GM19328 (cell line): ENCODE measurements around the gene ACTR5.
"Not testable (repeated sequence)": the region's sequence is repeated elsewhere in the genome, so short reads cannot be mapped to it uniquely, and the experiment has no call there.

Experiments
- ATAC-seq: cut with Tn5 transposase; IDR thresholded peaks from one replicate; pipeline ENCODE4 v1.9.1; 2021; ENCODE audit warnings: mild to moderate bottlenecking, moderate library complexity; ENCODE audit not compliant: unreplicated experiment

ACTR5 gene

DNA sequence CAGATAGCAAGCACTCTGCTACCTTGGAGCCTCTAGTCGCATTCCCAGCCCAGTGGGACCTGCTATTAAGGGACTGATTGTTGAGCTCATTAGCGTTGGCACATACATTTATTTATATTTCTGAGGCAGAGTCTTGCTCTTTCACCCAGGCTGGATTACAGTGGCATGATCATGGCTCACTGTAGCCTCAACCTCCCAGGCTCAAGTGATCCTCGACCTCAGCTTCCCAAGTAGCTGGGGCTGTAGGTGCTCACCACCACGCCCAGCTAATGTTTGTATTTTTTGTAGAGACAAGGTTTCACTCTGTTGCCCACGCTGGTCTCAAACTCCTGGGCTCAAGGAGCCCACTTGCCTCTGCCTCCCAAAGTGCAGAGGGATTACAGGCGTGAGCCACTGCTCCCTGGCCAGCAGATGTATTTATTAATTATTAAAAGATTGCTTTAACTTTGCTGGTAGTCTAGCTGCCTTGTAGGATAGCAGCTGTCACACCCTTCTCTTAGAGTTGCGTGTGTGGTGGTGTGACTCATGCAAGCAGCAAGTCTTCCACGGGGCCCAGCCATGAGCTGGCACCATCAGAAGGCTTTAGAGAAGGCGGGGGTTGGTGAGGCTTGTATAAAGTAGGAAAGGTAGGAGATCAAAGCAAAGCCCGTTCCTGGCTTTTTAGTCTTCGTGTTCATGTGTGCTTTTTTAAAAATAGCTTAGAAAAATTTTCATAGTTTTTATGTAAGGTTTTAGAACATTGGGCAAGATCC, 16.5 kb downstream of the ACTR5 start:
- ATAC-seq, result no peak

DNA sequence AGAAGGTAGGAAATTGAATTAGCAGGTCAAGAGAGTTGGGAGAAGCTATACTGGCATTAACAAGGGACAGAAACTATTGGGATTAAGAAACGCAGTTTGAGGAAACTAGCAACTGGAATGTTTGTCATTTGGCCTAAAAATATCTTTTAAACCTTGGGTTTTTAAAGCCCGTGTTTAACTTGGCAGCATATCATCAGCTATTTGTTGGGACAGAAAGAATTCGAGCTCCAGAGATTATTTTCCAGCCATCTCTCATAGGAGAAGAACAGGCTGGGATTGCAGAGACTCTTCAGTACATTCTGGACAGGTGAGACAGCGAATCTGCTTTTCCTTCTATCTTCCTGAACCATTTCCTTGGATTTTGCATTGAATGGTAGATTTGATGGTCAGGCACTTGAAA, 17.8 kb downstream of the ACTR5 start:
- no peak for ATAC-seq

- ATAC-seq, result no peak
These were observed 21.4 kb downstream of the ACTR5 start for GRCh38 chr20:38769376-38770295.

DNA sequence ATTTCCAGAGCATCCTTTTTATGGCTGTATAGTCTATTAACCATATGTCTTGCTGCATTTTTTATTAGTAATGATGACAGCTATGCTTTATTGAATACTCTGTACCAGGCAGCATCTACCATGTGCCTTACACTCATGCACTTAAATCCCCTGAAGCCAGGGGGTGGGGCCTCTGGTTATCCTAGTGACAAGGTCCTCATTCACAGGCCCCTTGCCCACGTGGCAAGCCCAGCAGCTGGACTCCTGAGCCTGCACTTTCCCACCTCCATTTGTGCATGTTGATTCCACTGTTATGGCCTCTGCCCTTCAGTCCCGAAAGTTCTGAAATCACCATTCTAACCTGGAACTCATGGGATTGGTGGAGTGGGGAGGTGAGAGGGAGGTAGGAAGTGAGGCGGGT, 22.3 kb downstream of the ACTR5 start:
- no peak for ATAC-seq

DNA sequence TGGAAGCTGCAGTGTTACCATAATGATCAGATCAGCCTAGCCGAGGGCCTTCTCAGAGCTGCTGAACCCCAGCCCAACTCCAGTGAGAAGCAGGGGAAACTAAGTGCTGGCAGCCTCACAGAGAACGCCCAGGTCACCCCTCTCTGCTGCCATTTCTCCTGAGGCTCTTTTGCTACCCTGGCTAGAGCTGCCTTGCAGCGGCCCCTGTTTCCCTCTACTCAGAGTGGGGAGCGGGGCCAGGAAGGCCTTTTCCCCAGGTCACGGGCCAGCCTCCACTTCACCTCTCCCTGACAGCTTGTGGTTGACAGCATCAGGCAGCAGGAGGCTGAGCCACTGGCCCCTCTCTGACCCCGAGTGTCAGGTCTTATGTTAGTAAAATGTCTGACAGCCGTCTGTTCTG, 22.7 kb downstream of the ACTR5 start:
- no peak for ATAC-seq

DNA sequence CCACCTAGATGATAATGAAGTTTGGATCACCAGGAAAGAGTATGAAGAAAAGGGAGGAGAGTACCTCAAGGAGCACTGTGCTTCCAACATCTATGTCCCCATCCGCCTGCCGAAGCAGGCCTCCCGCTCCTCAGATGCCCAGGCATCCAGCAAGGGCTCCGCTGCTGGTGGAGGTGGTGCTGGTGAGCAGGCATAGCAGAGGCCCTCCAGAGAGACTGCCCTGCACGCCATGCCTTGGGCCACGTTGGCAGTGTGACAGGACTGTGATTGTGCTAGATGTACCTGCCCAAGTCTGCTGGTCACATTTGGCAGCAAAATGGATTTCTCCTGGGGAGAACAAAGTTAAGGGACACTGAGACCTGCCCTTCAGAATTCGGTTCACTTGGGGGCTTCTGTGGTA, 23.4 kb downstream of the ACTR5 start:
- ATAC-seq, result no peak

- ATAC-seq, result no peak
These were observed 25.9 kb downstream of the ACTR5 start for GRCh38 chr20:38774167-38774566.

GRCh38 chr20:38776363-38776762, 28.1 kb downstream of the ACTR5 start:
- no peak for ATAC-seq

DNA sequence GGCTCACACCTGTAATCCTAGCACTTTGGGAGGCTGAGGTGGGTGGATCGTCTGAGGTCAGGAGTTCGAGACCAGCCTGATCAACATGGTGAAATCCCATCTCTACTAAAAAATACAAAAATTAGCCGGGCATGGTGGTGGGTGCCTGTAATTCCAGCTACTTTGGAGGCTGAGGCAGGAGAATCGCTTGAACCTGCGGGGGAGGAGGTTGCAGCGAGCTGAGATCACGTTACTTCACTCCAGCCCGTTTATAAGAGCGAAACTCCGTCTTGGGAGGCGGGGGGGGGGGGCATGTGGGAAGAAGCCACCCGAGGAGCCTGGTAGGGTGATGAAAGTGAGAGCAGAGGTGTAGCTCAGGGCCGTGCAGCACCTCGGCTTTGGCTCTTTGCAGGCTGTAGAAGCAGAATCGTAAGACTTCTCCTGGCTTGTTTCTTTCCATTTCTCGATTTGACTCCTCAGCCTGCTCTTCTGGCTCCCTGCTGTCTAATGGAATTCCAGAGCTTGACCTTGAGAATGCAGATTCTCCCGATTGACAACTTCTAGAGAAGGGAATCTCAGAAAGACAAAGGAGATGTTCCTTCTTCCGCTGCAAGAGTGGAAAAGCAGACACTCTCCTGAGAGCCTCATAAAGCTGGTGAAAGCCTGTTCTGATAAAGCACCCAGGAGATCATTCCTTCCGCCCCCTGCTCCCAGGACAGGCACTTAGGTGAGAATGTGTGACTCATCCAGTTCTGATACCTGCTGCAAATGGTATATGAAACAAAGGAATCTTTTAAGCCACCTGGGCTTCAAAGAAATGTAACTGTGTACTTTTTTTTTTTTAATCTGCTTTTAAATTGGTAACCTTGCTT, 31.2 kb downstream of the ACTR5 start:
- ATAC-seq, result no peak

- ATAC-seq, result no peak
These were observed 34.0 kb downstream of the ACTR5 start for GRCh38 chr20:38782275-38782674.

- ATAC-seq, result no peak
These were observed 39.6 kb downstream of the ACTR5 start for GRCh38 chr20:38787870-38788269.

DNA sequence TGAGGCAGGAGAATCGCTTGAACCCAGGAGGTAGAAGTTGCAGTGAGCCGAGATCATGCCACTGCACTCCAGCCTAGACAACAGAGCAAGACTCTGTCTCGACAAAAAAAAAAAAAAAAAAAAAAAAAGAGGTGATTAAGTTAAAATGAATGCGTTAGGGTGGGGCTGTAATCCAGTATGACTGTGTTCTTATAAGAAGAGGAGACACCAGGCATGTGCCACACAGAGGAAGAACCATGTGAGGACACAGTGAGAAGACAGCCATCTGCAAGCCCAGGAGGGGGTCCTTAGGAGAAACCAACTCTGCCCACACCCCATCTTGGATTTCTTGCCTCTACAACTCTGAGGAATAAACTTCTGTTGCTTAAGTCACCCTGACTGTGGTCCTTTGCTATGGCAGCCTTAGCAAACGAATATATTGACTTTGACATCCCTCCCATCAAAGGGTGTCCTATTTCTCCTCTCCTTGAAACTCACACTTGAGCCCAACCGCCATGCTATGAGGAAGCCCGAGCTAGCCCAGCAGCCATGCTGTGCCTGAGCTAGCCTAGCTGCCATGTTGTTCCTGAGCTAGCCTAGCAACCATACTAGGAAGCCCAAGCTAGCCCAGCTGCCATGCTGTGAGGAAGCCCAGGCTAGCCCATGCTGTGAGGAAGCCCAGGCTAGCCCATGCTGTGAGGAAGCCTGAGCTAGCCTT, 41.4 kb downstream of the ACTR5 start:
- no peak for ATAC-seq

DNA sequence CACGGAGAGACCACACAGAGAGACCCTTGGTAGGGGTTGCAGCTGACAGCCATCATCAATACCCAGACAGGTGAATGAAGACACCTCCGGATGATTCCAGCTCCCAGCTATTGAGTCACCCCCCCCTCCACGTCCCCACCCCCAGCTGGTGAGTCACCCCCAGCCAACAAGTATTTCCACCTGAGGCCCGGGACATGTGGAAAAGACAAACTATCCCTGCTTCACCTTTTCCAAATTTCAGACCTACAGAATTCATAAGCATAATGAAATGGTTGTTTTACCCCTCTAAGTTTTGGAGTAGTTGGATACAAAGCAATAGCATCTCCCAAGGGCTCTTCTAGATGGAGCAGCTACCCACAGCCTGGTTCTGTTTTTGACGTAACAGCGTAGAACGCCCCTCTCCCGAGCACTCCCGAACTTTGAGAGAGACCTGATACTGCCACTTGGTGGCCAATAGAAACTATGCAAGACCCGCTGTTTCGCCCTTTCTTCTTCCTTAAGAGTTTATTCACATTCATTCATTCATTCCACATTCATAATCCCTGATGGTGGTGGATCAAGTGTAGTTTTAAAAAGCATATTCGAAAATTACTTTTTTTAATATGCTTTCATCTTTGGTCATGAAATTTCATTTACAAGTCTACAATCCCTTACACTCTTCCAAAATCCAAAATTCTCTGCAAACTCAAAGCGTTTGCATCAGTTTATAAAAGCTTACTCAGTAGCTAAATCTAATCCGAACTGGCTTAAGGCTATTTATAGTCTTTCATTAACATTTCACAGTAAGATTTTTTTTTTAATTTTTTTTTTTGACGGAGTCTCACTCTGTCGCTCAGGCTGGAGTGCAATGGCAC, 42.2 kb downstream of the ACTR5 start:
- no peak for ATAC-seq

DNA sequence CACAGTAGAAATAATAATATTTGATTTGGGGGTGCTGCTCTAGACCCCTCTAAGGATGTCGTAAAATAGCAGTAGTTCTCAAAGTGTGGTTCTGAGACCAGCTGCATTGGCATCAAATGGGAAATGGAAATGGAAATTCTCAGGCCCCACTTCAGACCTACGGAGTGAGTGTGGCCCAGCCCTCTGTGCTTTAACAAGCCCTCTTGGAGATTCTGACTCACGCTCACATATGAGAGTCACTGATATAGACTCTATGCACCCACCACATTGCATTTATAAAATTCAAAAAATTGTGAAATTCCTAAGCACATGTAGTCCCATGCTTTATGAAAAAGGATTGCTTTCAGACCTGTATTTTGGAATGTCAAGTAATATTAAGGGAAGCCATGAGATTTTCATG, 43.0 kb downstream of the ACTR5 start:
- ATAC-seq, result no peak

GRCh38 chr20:38791940-38792339, 43.7 kb downstream of the ACTR5 start:
- no peak for ATAC-seq

- ATAC-seq, result not testable (repeated sequence)
These were observed 45.8 kb downstream of the ACTR5 start for GRCh38 chr20:38794057-38794456.

- no peak for ATAC-seq
These were observed 50.0 kb downstream of the ACTR5 start for GRCh38 chr20:38798266-38798665.

DNA sequence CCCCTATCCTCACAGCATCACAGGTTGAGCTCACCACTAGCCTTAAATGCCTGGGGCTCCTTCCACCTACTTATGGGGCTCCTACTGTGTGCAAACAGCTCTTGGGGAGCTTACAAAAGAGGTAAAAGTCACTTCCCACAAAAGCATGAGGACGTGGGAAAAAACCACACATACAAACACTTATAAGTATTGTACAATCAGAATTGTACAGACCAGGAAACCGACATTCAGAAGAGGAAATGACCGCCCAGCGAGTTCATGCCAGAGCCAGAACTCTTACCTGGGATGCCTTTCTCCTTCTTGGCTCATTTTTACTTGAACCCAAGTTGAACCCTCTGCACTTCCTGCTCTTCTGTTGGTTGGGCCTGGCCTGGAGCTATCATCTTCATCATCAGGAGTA, 50.9 kb downstream of the ACTR5 start:
- ATAC-seq, result no peak

GRCh38 chr20:38800882-38801281, 52.6 kb downstream of the ACTR5 start:
- ATAC-seq, result no peak

DNA sequence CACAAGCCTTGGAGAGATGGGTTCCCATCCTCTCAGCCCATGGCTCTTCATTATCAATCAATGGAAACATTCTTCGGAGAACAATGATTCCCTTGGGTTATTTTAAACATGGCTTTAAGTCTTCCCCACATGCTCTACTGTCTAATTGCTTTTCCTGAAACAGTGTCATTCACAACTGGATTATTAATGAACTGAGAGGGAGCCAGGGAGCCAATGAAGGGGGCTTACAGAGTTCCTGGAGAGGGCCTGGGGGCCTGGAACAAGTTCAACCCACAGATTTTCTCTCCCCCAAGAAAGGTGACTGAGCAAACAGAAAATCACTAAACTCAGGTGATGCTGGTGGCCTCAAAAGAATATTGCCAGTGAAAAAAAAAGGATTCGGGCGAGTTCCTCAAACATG, 56.0 kb downstream of the ACTR5 start:
- ATAC-seq, result no peak
